Measurements from ENCODE around the gene FARP1. TPM values are rescaled to one million over a fixed set of nuclear protein-coding genes. Genes with fewer than 3 reads are reported as not detected.

FARP1 gene
- total and polyA plus RNA-seq, 2 of the 13 experiments (the other 11 are each of a cell fraction or from before 2014, with no cell fraction given), result 70.6 to 126 TPM

DNA sequence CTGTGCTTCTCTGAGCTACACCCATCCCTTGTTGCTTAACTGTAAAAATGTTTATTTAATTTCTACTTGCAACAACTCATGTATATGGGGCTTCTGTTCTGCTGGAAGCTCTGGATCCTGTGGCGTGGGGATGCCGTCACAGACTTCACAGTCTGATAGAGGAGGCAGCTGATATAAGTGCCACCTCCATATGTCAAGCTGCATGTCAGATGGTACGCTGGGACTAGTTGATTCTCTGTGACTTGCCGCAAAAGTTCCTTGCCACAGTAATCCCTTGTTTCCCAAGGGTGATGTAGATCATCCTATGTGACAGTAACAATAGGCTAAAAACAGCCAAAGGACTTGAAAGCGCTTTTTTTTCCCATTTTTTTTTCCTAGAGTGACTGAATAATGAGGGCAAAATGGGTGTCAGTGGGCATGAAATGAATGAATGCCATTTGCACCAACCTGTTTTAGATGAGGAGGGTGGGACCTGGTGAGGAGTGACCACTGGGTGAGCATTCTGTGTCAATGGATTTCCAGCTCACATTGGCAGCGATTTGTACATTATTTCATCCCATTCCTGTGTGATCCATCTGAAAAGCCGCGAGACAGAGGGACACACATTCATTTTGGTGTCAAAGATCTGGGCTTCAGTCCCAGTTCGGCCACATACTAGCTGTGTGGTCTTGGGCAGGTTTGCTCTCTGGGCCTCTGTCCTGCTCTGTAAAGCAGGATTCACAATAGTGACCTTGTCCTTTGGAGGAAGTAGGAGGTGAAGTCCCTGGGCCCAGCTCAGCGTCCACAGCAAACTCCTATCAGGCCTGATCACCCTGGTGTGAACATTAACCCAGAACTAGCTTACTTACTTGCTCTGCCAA, 123.0 kb downstream of the FARP1 start (continued):
- TF ChIP-seq SRY (CRISPR knock-in tag; IDR thresholded peaks at IDR 0.05) (no peak), CBFB (CRISPR knock-in tag; IDR thresholded peaks at IDR 0.05) (peak; percentile 63; the same call in 1 of the 2 replicates), ZNF180 (CRISPR knock-in tag; IDR thresholded peaks at IDR 0.05; ENCODE audit: borderline replicate concordance, low read depth) (no peak), HOXD1 (CRISPR knock-in tag; IDR thresholded peaks at IDR 0.05) (peak; percentile 77; the same call in 1 of the 2 replicates), IRF2 (CRISPR knock-in tag; IDR thresholded peaks at IDR 0.05) (peak; percentile 62; the same call in 1 of the 2 replicates), CBX2 (IDR thresholded peaks at IDR 0.05; ENCODE audit: low read depth, low read length) (no peak), CBX2 (CRISPR knock-in tag; IDR thresholded peaks at IDR 0.05; ENCODE audit: low read depth) (no peak), ELF1 (CRISPR knock-in tag; IDR thresholded peaks at IDR 0.05) (peak; percentile 59), ZNF775 (CRISPR knock-in tag; IDR thresholded peaks at IDR 0.05; ENCODE audit: borderline replicate concordance) (no peak), ZNF207 (IDR thresholded peaks at IDR 0.05; ENCODE audit: borderline replicate concordance) (no peak), TBX3 (IDR thresholded peaks at IDR 0.05; ENCODE audit: borderline replicate concordance) (0 out of 2 replicates have a peak, but pooled peaks have one; percentile 17), ZNF607 (CRISPR knock-in tag; IDR thresholded peaks at IDR 0.05; ENCODE audit: borderline replicate concordance) (no peak), AGO1 (IDR thresholded peaks at IDR 0.05; ENCODE audit: low read depth, low read length, poor library complexity, severe bottlenecking) (no peak), ZNF724P (CRISPR knock-in tag; IDR thresholded peaks at IDR 0.05; ENCODE audit: borderline replicate concordance) (0 out of 2 replicates have a peak, but pooled peaks have one; percentile 30), YY1 (IDR thresholded peaks at IDR 0.05; ENCODE audit: insufficient read depth, insufficient replicate concordance, low read depth, low read length) (peak; percentile 43), RARG (CRISPR knock-in tag; IDR thresholded peaks at IDR 0.05; ENCODE audit: low read depth) (no peak), NCOA2 (CRISPR knock-in tag; IDR thresholded peaks at IDR 0.05) (peak; percentile 90), KDM5A (IDR thresholded peaks at IDR 0.05; ENCODE audit: borderline replicate concordance, low read length) (no peak), SMARCE1 (IDR thresholded peaks at IDR 0.05; ENCODE audit: borderline replicate concordance) (no peak), ZNF672 (CRISPR knock-in tag; IDR thresholded peaks at IDR 0.05) (no peak), TSC22D2 (CRISPR knock-in tag; IDR thresholded peaks at IDR 0.05; ENCODE audit: borderline replicate concordance) (no peak)
- TF ChIP-seq, protein P1, sequence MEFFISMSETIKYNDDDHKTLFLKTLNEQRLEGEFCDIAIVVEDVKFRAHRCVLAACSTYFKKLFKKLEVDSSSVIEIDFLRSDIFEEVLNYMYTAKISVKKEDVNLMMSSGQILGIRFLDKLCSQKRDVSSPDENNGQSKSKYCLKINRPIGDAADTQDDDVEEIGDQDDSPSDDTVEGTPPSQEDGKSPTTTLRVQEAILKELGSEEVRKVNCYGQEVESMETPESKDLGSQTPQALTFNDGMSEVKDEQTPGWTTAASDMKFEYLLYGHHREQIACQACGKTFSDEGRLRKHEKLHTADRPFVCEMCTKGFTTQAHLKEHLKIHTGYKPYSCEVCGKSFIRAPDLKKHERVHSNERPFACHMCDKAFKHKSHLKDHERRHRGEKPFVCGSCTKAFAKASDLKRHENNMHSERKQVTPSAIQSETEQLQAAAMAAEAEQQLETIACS (CRISPR knock-in tag; IDR thresholded peaks at IDR 0.05), result no peak
- TF ChIP-seq, protein P2, sequence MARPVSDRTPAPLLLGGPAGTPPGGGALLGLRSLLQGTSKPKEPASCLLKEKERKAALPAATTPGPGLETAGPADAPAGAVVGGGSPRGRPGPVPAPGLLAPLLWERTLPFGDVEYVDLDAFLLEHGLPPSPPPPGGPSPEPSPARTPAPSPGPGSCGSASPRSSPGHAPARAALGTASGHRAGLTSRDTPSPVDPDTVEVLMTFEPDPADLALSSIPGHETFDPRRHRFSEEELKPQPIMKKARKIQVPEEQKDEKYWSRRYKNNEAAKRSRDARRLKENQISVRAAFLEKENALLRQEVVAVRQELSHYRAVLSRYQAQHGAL (CRISPR knock-in tag; IDR thresholded peaks at IDR 0.05; ENCODE audit: not compliant biosample characterization), result no peak

Measured in HepG2 (cell line).